Measurements from ENCODE around the gene OR1Q1.
"Not testable (repeated sequence)": the region's sequence is repeated elsewhere in the genome, so short reads cannot be mapped to it uniquely, and the experiment has no call there.

- TF ChIP-seq CTCF, POLR2A (IDR thresholded peaks at IDR 0.05): not testable (repeated sequence)
Observed at GRCh38 chr9:122583284-122583683, 31.3 kb upstream of the OR1Q1 start, which contains the start of gene OR1L8.

Measured in esophagus squamous epithelium (tissue), 4 donors.